NCI-H82 treated with DMSO at 0.1 percent for 48 hours (cell line): Measurements from ENCODE around the gene ID3.
A peak's percentile ranks its signal among the peaks of the same experiment; 100 is the strongest.

Experiments used
- DNase-seq: peaks from one replicate; lab custom pipeline; 2025; ENCODE audit not compliant: unreplicated experiment; lab: John Stamatoyannopoulos, UW

Gene ID3

DNA sequence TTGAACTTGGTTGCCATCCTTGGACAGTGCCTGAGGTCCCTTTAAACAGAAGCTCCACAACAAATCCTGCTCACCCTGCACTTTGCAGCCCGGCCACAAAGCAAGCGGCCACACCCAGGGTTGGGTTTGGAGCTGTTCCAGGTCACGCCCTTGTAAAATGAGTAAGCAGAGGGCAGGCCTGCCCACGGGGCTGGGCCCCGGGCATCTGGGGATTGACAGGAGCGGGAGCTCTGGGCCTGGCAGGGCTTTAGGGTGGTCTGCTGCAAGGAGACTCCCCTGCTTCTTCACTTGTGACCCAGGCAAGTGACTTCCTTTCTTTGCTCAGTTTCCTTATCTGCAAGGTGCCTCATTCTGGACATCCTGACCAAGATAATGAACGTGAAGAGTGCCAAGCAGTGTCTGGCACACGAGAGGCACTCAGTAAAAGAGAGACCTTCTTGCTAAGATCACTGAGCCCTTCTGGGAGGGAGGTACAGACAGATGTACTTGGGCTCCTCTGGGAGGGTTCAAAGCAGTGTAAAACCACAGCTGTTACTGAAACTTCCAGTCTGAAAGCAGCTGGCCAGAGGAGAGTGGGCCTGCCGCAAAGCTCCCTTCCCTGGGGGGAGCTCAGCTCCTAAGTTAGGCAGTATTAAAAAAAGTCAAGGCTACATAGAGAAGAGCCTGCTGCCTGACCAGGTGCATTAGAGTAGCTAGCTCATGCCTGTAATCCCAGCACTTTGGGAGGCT, 30.9 kb downstream of the ID3 start:
- peak; percentile 42 for DNase-seq

DNA sequence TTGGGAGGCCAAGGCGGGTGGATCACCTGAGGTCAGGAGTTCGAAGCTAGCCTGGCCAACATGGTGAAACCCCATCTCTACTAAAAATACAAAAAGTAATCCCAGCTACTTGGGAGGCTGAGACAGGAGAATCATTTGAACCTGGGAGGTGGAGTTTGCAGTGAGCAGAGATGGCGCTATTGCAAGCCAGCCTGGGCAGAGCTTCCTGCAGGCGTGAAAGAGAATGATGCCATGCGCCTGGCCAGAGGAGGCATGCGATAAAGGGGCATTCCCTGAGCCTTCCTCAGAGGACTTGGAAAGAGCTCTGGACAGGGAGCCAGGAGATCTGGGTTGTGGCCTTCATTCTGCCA, 31.4 kb downstream of the ID3 start:
- DNase-seq = no peak

DNA sequence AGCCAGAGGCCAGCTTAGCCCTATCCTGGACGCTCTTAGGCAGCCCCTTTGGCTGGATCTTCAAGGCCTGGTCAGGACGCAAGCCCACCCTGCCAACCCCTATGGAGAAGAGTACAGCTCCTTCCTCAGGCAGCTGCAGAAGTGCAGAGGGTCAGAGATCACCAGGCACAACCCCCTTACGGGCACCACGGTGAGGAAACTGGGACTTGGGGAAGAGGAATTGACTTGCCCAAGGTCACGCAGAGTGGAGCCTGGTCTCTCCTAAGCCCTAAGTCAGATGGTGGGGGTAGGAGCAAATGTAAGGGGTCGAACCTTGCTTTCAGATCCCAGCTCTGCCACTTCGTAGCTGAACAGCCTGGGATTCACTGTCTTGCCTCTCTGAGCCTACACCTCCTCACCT, 31.9 kb downstream of the ID3 start:
- DNase-seq = no peak

DNA sequence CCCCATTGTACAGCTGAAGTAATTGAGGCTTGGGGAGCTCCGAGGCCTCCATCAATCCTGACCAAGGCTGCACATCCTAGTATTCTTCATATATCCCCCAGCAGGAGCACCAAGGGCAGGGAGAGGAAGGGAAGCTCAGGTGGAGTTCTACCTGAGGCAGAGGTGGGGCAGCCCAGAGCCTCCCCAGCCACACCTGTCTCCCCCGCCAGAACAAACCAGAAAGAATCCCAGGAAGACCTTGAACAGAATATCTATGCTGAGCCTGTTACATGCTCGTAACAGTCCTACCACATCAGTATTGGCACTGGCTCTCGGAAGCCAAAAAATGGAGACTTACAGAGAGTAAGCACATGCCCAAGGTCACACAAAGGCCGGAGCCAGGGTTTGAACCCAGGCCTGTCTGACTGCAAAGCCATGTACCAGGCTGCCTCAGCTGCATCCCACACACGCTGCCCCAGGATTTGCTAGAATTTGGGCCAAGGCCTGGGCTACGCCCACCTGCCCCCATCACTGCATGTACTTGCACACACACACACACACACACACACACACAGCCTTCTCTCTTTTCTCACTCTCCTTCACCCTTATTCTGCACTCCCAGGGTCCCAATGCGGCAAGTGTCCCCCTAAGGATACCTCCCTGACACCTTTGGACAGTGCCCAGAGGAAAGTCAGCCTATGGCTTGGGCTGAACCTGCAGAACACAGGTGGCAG, 32.8 kb downstream of the ID3 start:
- no peak for DNase-seq

DNA sequence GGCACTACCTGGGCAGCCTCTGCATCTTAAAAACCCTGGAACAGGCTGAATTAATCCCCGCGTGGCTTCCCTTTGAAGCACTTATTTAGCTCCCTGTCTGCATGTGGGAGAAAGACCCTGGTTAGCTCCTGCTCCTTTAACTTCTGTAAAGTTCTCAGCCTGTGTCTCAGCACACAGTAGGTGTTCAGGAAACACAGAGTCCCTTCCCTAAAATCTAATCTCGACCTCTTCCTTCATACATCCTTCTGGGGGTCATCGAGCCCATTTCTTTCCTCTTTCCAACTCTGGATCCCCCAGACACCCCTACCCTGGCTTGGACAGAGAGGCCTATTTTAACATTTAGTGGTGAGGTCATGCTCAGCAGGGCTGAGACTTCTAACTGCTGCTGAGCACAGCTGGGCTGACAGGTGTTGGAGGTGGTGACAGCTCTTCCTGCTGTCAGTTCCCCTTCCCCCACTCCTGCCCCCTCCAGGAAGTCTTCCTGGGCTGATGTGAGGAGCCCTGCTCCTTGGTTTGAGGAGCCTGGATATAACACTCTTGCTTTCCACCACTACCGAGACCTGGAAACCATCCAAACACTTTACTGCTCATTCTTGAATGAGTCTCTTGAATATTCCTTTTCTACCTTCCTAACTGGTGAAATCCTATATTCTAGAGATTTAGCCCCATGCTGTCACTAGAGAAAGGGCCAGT, 33.6 kb downstream of the ID3 start:
- no peak for DNase-seq

DNA sequence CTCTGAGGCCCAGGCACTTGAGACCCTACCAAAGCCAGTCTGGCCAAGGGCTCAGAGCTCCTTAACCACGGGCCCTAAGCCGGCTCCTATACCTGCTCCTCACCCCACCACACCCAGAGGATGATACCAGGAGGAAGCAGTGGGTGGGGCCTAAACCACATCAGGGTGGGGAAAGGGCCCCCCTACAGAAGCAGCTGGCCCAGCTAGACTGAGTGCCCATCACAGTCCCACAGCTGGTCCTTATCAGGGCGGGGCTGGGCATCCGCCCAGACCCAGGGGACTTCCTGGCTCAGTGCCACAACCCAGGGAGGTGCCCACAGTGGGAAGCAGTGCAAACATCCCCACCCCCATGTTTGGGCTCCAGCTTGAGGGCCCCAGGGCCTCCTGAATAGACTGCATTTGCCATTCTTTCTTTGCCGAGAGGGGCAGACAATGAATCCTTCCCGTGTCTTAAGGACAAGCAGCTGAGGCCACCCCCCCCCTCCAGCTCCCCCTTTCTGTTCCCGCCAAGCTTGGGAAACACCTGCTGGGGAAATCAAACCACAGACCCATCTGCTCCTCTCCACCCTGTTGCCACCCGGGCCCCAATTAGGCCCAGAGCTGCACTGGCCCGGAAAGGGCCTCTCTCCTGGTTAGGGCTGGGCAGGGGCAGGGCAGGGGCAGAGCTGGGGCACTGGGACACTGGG, 34.4 kb downstream of the ID3 start:
- peak; percentile 31 for DNase-seq

DNA sequence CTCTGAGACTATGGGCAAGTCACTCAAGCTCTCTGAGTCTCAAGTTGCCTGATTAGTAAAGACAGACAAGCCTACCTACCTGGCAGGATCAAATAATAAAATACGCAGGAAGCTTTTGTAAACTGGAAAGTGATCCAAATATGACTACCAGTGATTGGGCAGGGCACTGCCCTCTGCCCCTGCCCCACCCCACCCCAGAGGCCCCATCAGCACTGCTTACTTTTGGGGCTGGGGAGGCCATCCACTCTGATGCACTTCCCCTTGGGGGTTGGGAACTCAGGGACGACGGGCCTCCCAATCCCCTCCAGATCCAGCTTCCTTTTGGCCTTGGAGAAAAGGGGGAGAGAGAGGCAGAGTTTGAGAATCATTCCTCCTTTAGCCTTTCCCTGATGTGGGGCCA, 35.1 kb downstream of the ID3 start:
- DNase-seq = no peak

DNA sequence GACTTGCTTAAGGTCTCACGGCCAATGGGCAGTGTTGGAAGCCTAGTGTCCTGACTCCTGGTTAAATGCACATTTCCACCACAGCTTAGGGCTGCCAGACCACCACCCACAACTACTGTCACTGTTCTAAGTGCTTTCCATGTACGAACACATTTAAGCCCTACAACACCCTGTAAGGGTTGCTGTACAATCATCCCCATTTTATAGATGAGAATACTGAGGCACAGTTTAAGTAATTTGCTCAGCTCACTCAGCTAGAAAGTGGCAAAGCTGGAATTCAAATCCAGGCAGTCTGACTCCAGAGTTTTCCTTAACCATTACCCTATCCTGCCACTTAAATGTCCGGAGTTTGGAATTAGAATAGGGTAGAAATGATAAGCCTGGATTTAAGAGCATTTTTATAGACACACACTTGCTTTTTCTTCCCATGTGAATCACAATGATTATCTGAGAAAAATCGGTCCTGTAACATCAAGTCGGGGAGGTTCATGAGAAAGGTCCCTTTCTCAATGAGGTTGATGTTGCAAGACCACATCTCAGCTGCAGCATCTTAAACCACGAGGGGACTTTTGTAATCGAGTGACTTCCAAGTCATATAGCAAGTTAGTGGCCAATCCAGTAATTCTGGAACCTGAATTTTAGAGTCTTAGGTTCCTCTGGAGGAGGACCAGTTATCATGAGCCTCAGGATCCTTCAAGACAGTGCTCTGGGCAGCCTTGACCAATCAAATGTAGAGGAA, 36.9 kb downstream of the ID3 start:
- DNase-seq = no peak

DNA sequence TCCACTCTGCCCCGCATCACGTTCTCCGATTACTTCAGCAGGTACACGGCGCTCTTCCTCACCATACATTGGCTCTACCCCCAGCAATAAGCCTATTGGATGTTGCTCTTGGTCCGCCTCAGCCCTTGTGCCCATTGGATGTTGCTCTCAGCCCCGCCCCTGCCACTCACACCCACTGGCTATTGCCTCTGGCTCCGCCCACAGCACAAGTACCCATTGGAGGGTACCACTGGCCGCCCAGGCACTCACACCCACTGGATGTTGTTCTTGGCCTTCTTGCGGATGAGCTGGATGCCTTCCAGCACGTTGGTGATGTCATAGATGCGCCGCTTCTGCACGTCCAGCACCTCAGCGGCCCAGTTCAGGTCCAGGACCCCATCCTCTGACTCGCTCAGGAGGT, 37.7 kb downstream of the ID3 start:
- DNase-seq = no peak

DNA sequence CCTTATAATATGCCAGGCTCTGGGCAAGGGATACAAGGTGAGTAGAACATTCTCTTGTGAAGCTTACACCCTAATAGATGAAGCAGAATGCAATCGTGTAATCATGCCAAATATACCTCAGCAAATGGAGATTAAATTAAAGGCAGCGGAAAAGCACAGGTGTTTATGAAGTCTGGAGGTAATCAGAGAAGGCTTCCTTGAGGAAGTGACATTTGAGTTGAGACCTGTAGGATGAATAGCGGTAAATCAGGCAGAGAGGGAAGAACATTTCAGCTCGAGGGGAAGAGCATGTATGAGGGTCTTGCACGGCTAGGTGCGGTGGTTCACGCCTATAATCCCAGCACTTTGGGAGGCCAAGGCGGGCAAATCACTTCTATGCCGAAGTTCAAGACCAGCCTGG, 41.7 kb downstream of the ID3 start:
- DNase-seq = no peak

DNA sequence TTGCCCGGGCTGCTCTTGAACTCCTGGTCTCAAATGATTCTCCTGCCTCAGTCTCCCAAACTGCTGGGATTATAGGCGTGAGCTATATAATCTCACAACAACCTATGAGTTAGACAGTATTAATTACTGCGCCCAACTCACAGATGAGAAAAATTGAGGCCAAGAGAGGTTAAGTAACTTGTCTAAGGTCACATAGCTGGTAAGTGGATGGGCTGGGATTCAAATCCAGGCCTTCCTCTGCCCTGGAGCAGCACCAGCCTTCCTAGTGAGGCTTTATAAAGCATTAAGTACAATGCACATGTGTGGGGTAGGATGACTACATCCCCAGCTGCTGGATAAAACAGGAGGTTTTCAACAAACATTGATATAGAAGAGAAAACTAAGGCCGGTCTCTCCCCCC, 43.4 kb downstream of the ID3 start:
- DNase-seq = no peak

DNA sequence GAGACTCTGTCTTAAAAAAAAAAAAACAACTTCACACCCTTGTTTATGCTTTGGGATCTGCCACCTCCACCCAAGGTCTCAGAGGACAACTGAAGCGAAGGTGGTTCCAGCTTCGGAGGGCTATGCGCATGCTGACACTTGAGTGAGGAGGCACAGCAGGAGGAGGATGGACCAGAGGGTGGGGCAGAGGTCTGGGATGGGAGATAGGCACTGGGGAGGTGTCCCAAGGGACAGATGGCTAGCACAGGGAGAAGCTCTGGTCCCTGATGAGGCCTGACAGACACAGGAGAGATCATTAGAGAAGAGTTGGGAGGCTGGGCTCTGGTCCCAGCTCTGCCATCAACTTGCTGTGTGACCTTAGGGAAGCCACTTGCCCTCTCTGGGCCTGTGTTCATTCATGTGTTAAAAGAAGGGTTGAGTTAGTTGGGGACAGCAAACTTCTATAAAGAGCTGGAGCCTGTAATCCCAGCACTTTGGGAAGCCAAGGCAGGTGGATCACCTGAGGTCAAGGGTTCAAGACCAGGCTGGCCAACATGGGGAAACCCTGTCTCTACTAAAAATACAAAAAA, 45.1 kb downstream of the ID3 start:
- no peak for DNase-seq

DNA sequence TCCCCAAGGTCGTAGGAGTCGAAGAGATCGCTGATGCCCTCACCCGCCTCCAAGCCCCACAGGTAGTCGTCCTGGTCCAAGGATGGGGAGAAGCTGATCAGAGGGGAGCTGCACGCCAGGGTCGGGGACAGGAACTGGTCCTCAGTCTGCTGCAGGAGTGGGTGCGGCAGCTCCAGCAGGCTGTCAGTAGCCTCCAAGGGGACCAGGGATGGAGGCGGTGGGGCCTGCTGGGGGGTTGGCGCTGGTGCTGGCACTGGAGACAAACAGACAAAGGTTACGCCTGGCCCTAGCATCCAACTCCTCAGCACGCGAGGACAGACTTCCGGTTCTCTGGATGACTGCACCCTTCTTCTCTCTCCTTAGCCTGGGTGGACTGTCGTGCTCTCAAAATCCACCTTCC, 49.4 kb downstream of the ID3 start:
- DNase-seq = no peak
